Left lung (tissue), 10 donors: ENCODE data around the gene IL20RA. TPM values are rescaled to one million over a fixed set of nuclear protein-coding genes. Genes with fewer than 3 reads are reported as not detected.
"Not testable (repeated sequence)": the region's sequence is repeated elsewhere in the genome, so short reads cannot be mapped to it uniquely, and the experiment has no call there.

Experiments used
- ATAC-seq: fragments of 200-7000 bp; cut with Tn5 transposase; one replicate; pipeline ENCODE4 v1.9.1; 2020; ENCODE audit warnings: moderate library complexity
- DNase-seq, 4 donors: peaks; one replicate each; pipeline ENCODE4 v3.0.0-alpha.2; 2013 to 2020
- H3K27ac ChIP-seq, 2 donors: fragments of 200-600 bp; sonication (generic) in 1 of 2; one replicate each; pipeline versions ENCODE4 v1.5.0 to v1.8.0; 2020 to 2021
- H3K27me3 ChIP-seq, 2 donors: fragments of 200-600 bp; sonication (generic) in 1 of 2; one replicate each; pipeline versions ENCODE4 v1.5.0 to v1.8.0; 2020 to 2021
- H3K36me3 ChIP-seq, 2 donors: fragments of 200-600 bp; sonication (generic) in 1 of 2; one replicate each; pipeline versions ENCODE4 v1.5.0 to v1.8.0; 2020 to 2021
- H3K4me1 ChIP-seq, 2 donors: fragments of 200-600 bp; one replicate each; pipeline ENCODE4 v1.8.0; 2021
- H3K4me3 ChIP-seq, 2 donors: fragments of 200-600 bp; sonication (generic) in 1 of 2; one replicate each; pipeline versions ENCODE4 v1.5.0 to v1.8.0; 2020 to 2021; ENCODE audit warnings: mild to moderate bottlenecking in 1 of 2
- H3K9me3 ChIP-seq, 2 donors: fragments of 200-600 bp; sonication (generic) in 1 of 2; one replicate each; pipeline versions ENCODE4 v1.5.0 to v1.8.0; 2020 to 2021
- intact Hi-C, 2 donors: fragments of 100-400 bp; cut with DNase I; formaldehyde crosslinking; loops; one replicate each; pipeline versions ENCODE4 v1.11.2 to v1.14.2; 2022
- polyA plus RNA-seq, 6 donors: library from polyadenylated mRNA; unstranded; fragments of 120-200 nt; gene quantifications; one replicate each; pipeline ENCODE4 v1.2.1, GENCODE V29; 2013; ENCODE audit not compliant: insufficient read length in 6 of 6
- total RNA-seq, 2 donors: library from RNA; stranded (reverse); fragmentation: NEBNext Ultra II Directional; extraction: Animal tissue kit (Norgen Biotek cat#: 25700); gene quantifications; one replicate each; pipeline ENCODE4 v1.2.1, GENCODE V29; 2021
- TF ChIP-seq, protein P1 (sequence below), 2 donors: fragments of 200-600 bp; sonication (generic) in 1 of 2; IDR thresholded peaks; one replicate each; pipeline versions ENCODE4 v1.5.0 to v1.8.0; 2021; ENCODE audit warnings: antibody characterized with exemption in 2 of 2
- donor health status: DM: no; HTN: yes; CAD: no.
- donor health status: DM: no; HTN: no; CAD: no.

IL20RA gene
- total and polyA plus RNA-seq, 8 donors: 1.7 to 6.0 (median 2.6) TPM

DNA sequence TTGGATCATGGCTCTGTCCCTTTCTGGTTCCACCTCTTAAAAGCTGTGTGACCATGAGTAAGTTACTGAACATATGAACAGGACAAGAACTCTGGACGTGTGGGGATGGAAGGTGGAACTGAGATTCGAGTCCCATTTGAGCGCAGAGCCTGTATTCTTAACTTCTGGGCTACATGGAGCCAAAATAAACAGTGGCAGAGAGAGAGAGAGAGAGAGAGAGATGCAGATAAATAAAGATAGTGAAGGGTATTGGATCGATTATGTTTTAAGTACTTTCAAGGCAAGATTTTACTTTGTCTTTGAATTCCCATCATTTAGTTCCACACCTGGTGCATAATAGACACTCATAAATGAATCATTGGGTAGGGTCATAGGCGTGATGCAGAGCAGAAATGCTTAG, 82.9 kb downstream of the IL20RA start:
- Histone ChIP-seq H3K4me1 (no peaks in the 10 kb centered on the region), H3K27me3 (peaks cover 0 to 13% of the 10 kb centered on the region in 2 donors), H3K9me3 (no peaks in the 10 kb centered on the region), H3K36me3 (no peaks in the 10 kb centered on the region), H3K4me3 (no peak overlapping the region), H3K27ac (no peak overlapping the region)
- ATAC-seq (no peak), DNase-seq (no peak)
- TF ChIP-seq, protein P1, sequence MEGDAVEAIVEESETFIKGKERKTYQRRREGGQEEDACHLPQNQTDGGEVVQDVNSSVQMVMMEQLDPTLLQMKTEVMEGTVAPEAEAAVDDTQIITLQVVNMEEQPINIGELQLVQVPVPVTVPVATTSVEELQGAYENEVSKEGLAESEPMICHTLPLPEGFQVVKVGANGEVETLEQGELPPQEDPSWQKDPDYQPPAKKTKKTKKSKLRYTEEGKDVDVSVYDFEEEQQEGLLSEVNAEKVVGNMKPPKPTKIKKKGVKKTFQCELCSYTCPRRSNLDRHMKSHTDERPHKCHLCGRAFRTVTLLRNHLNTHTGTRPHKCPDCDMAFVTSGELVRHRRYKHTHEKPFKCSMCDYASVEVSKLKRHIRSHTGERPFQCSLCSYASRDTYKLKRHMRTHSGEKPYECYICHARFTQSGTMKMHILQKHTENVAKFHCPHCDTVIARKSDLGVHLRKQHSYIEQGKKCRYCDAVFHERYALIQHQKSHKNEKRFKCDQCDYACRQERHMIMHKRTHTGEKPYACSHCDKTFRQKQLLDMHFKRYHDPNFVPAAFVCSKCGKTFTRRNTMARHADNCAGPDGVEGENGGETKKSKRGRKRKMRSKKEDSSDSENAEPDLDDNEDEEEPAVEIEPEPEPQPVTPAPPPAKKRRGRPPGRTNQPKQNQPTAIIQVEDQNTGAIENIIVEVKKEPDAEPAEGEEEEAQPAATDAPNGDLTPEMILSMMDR (IDR thresholded peaks at IDR 0.05): no peak
- intact Hi-C loops: no loop called here

DNA sequence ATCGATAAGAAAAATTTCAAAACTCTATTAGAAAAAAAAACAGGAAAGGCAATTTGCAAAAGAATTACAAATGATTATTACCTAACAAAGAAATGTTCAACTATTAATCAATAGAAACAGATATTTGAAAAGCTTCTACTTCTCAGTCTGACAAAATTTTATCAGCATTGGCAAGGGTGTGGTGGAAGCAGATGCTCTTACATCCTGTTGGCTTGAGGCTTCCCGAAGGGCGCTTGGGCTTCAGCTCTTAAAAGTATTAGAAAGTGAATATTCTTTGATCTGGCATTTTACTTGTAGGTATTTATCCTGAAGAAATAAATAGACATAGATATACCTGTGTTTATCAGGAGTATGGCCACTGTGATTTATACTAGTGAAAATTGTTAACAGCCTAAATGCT, 84.0 kb downstream of the IL20RA start:
- H3K36me3 ChIP-seq: no peaks in the 10 kb centered on the region
- H3K4me3 ChIP-seq: no peak overlapping the region
- H3K27ac ChIP-seq: no peak overlapping the region
- H3K9me3 ChIP-seq: no peaks in the 10 kb centered on the region
- DNase-seq (no peak), ATAC-seq (no peak)
- H3K27me3 ChIP-seq: peaks cover 0 to 13% of the 10 kb centered on the region in 2 donors
- intact Hi-C loops: no loop called here
- no peaks in the 10 kb centered on the region for H3K4me1 ChIP-seq
- TF ChIP-seq, protein P1 (IDR thresholded peaks at IDR 0.05): no peak

DNA sequence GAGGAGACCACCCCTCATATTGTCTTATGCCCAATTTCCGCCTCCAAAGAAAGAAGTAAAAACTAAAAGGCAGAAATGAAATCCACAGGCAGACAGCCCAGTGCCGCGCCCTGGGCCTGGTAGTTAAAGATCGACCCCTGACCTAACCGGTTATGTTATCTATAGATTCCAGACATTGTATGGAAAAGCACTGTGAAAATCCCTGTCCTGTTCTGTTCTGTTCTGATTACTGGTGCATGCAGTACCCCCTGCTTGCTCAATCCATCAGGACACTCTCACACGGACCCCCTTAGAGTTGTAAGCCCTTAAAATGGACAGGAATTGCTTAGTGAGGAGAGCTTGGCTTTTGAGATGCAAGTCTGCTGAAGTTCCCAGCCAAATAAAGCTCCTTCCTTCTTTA, 84.8 kb downstream of the IL20RA start:
- intact Hi-C loops: not testable (repeated sequence)

DNA sequence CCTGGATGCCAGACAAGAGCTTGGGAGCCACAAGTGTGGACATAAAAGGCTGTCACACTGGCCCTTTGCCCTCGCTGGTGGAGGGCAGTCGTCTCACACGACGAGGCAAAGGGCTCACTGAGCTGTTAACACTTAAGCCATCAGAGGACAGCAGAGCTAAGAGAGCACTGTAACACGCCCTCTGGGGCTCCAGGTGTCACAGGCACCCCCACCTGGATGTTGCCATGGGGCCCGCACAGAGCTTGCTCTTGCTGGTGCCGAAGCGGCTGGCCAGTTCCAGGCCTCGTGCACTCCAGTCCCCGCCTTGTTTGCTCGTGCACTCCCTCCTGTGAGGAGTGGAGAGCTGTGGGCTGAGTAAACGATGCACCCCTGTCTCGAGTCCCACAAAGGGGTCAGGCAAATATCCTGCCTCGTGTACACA, 85.3 kb downstream of the IL20RA start:
- Histone ChIP-seq H3K36me3 (no peaks in the 10 kb centered on the region), H3K27ac (no peak overlapping the region), H3K27me3 (peaks cover 0 to 13% of the 10 kb centered on the region in 2 donors), H3K4me3 (no peak overlapping the region), H3K4me1 (no peaks in the 10 kb centered on the region), H3K9me3 (no peaks in the 10 kb centered on the region)
- ATAC-seq: peak; percentile 88
- intact Hi-C loops: no loop called here
- DNase-seq: peak in 2 of 4 donors; percentile 16 to 80
- TF ChIP-seq, protein P1 (IDR thresholded peaks at IDR 0.05): no peak

More for the DNA sequence above, 84.8 kb downstream of the IL20RA start:
- H3K27me3 ChIP-seq: peaks cover 0 to 13% of the 10 kb centered on the region in 2 donors
- not testable (repeated sequence) for H3K36me3 ChIP-seq, DNase-seq, H3K4me3 ChIP-seq, H3K4me1 ChIP-seq, H3K9me3 ChIP-seq, H3K27ac ChIP-seq, ATAC-seq

DNA sequence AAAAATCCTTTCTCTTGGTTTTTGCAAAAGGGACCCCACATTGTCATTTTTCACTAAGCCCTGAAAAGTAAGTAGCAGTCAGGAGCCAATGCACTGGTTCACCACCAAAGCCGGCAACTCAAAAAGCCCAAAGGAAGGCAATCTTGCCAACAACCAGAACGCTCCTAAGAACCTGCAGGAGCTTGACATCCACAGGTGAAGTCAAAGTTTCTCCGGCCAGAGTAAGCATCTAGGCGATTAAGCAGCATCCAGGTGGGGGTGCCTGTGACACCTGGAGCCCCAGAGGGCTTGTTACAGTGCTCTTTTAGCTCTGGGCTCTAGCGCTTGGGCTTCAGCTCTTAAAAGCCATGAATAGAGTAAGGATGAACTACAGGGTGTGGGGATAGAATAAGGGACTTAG, 86.6 kb downstream of the IL20RA start:
- ATAC-seq (no peak), DNase-seq (no peak)
- intact Hi-C loops: no loop called here
- Histone ChIP-seq H3K9me3 (no peaks in the 10 kb centered on the region), H3K27ac (no peak overlapping the region), H3K4me3 (no peak overlapping the region), H3K4me1 (no peaks in the 10 kb centered on the region), H3K27me3 (peaks cover 0 to 13% of the 10 kb centered on the region in 2 donors), H3K36me3 (no peaks in the 10 kb centered on the region)
- TF ChIP-seq, protein P1 (IDR thresholded peaks at IDR 0.05): no peak
